Measurements from ENCODE around the gene ALK. TPM values are rescaled to one million over a fixed set of nuclear protein-coding genes. Genes with fewer than 3 reads are reported as not detected.

The ALK gene
- total RNA-seq, 4 donors from 2014 or later: 0.06 to 4.1 TPM; not detected in 2

GRCh38 chr2:29187926-29188325 is 733.5 kb downstream of the ALK start:
- no peaks in the 10 kb centered on the region for H3K9me3 ChIP-seq
- TF ChIP-seq CTCF (IDR thresholded peaks at IDR 0.05) (no peak), POLR2A (IDR thresholded peaks at IDR 0.05) (no peak)
- DNase-seq: no peak

GRCh38 chr2:29186817-29187216 is 734.6 kb downstream of the ALK start:
- H3K27me3 ChIP-seq: no peaks in the 10 kb centered on the region
- no peaks in the 10 kb centered on the region for H3K36me3 ChIP-seq
- no peaks in the 10 kb centered on the region for H3K9me3 ChIP-seq
- no peak overlapping the region for H3K4me3 ChIP-seq
- DNase-seq: no peak
- no peak for TF ChIP-seq CTCF (IDR thresholded peaks at IDR 0.05)
- no peak for TF ChIP-seq POLR2A (IDR thresholded peaks at IDR 0.05)
- H3K4me1 ChIP-seq: no peaks in the 10 kb centered on the region
- H3K27ac ChIP-seq: no peak overlapping the region
- intact Hi-C loops (cut with DNase I; ENCODE audit: low total_unique reads): no loop called here

More at GRCh38 chr2:29187926-29188325, 733.5 kb downstream of the ALK start:
- Histone ChIP-seq H3K4me1 (no peaks in the 10 kb centered on the region), H3K36me3 (no peaks in the 10 kb centered on the region), H3K4me3 (no peak overlapping the region), H3K27ac (no peak overlapping the region), H3K27me3 (no peaks in the 10 kb centered on the region)
- intact Hi-C loops (cut with DNase I; ENCODE audit: low total_unique reads): no loop called here

GRCh38 chr2:29184531-29184930 is 736.9 kb downstream of the ALK start:
- DNase-seq: no peak
- Histone ChIP-seq H3K4me3 (no peak overlapping the region), H3K4me1 (no peaks in the 10 kb centered on the region), H3K27me3 (no peaks in the 10 kb centered on the region), H3K36me3 (no peaks in the 10 kb centered on the region), H3K27ac (no peak overlapping the region), H3K9me3 (no peaks in the 10 kb centered on the region)
- intact Hi-C loops (cut with DNase I; ENCODE audit: low total_unique reads): no loop called here
- no peak for TF ChIP-seq POLR2A (IDR thresholded peaks at IDR 0.05)
- TF ChIP-seq CTCF (IDR thresholded peaks at IDR 0.05): no peak

GRCh38 chr2:29182920-29183319 is 738.5 kb downstream of the ALK start:
- intact Hi-C loops (cut with DNase I; ENCODE audit: low total_unique reads): no loop called here
- DNase-seq: no peak

GRCh38 chr2:29182334-29182733 is 739.1 kb downstream of the ALK start:
- Histone ChIP-seq H3K36me3 (no peaks in the 10 kb centered on the region), H3K4me3 (no peak overlapping the region), H3K27me3 (no peaks in the 10 kb centered on the region), H3K27ac (no peak overlapping the region), H3K4me1 (no peaks in the 10 kb centered on the region), H3K9me3 (no peaks in the 10 kb centered on the region)
- TF ChIP-seq POLR2A (IDR thresholded peaks at IDR 0.05): no peak
- TF ChIP-seq CTCF (IDR thresholded peaks at IDR 0.05): no peak
- intact Hi-C loops (cut with DNase I; ENCODE audit: low total_unique reads): no loop called here
- DNase-seq: no peak

More at GRCh38 chr2:29182920-29183319, 738.5 kb downstream of the ALK start:
- no peak overlapping the region for H3K4me3 ChIP-seq
- H3K27ac ChIP-seq: no peak overlapping the region
- H3K4me1 ChIP-seq: no peaks in the 10 kb centered on the region
- no peak for TF ChIP-seq CTCF (IDR thresholded peaks at IDR 0.05)
- no peaks in the 10 kb centered on the region for H3K9me3 ChIP-seq
- H3K27me3 ChIP-seq: no peaks in the 10 kb centered on the region
- no peaks in the 10 kb centered on the region for H3K36me3 ChIP-seq
